OCI-LY7 (cell line): ENCODE results near the gene TUBAL3. TPM values are rescaled to one million over a fixed set of nuclear protein-coding genes. Genes with fewer than 3 reads are reported as not detected.

Experiments used
- Bru-seq: library from RNA; stranded (reverse); fragments of 400-500 nt; gene quantifications from one replicate; lab custom pipeline; 2021; lab: Mats Ljungman, UMichigan
- BruChase-seq, 2 experiments: library from RNA; stranded (reverse); fragments of 400-500 nt; gene quantifications; one replicate each; lab custom pipeline; 2021; lab: Mats Ljungman, UMichigan
- BruUV-seq: library from RNA; stranded (reverse); fragments of 400-500 nt; replicated peaks from 2 replicates; lab custom pipeline; 2021; lab: Mats Ljungman, UMichigan
- CTCF ChIA-PET: fragments of 300-600 bp; sonication (Branson Sonifier 250); formaldehyde crosslinking; loops from one replicate; lab custom pipeline; 2022; ENCODE audit warnings: antibody characterized with exemption; ENCODE audit not compliant: unreplicated experiment; lab: Charles Lee
- POLR2A ChIA-PET: fragments of 300-600 bp; sonication (Branson Sonifier 250); formaldehyde crosslinking; loops from one replicate; lab custom pipeline; 2022; ENCODE audit warnings: antibody characterized with exemption; lab: Charles Lee
- DNase-seq: peaks from one replicate; pipeline ENCODE4 v3.0.0-alpha.2; 2015; ENCODE audit warnings: low spot score
- H2AFZ ChIP-seq: fragments of 200-600 bp; sonication (generic), shearing (Covaris generic); 2 replicates; pipeline ENCODE4 v1.6.1; 2014; ENCODE audit warnings: mild to moderate bottlenecking, antibody characterized with exemption, low read length, moderate library complexity
- H3K27ac ChIP-seq: fragments of 200-600 bp; sonication (generic); 2 replicates; pipeline ENCODE4 v1.5.1; 2014; ENCODE audit warnings: mixed run types, low read depth, mild to moderate bottlenecking, moderate library complexity, low read length, inconsistent platforms; ENCODE audit not compliant: poor library complexity, severe bottlenecking
- H3K36me3 ChIP-seq: fragments of 200-600 bp; sonication (generic); 2 replicates; pipeline ENCODE4 v1.6.1; 2014; ENCODE audit warnings: mild to moderate bottlenecking, antibody characterized with exemption, low read length, moderate library complexity, mixed read lengths; ENCODE audit not compliant: insufficient read depth
- H3K4me1 ChIP-seq: fragments of 200-600 bp; sonication (generic); 2 replicates; pipeline ENCODE4 v1.5.1; 2014; ENCODE audit warnings: mild to moderate bottlenecking, low read length; ENCODE audit not compliant: insufficient read depth, poor library complexity, severe bottlenecking
- H3K4me2 ChIP-seq: fragments of 200-600 bp; sonication (generic); 2 replicates; pipeline ENCODE4 v1.6.1; 2014; ENCODE audit warnings: mild to moderate bottlenecking, low read length
- H3K4me3 ChIP-seq: fragments of 200-600 bp; sonication (generic); 2 replicates; pipeline ENCODE4 v1.5.1; 2014; ENCODE audit warnings: mild to moderate bottlenecking, low read depth, low read length; ENCODE audit not compliant: poor library complexity, severe bottlenecking
- H3K79me2 ChIP-seq: fragments of 200-600 bp; sonication (generic); 2 replicates; pipeline ENCODE4 v1.6.1; 2016; ENCODE audit warnings: low read depth, mild to moderate bottlenecking, low read length, moderate library complexity, mixed read lengths; ENCODE audit not compliant: insufficient read depth
- H3K9me2 ChIP-seq: fragments of 200-600 bp; sonication (generic); 2 replicates; pipeline ENCODE4 v1.6.1; 2016; ENCODE audit warnings: mild to moderate bottlenecking, low read length, mixed read lengths; ENCODE audit not compliant: insufficient read depth
- H3K9me3 ChIP-seq: fragments of 200-600 bp; sonication (generic); 2 replicates; pipeline ENCODE4 v1.6.1; 2014; ENCODE audit warnings: mild to moderate bottlenecking, mixed run types, low read length, mixed read lengths
- H4K20me1 ChIP-seq: fragments of 200-600 bp; sonication (generic); 2 replicates; pipeline ENCODE4 v1.6.1; 2014; ENCODE audit warnings: mild to moderate bottlenecking, antibody characterized with exemption, low read length, moderate library complexity, mixed read lengths; ENCODE audit not compliant: insufficient read depth
- CTCF ChIP-seq: fragments of 200-600 bp; sonication (generic); conservative IDR thresholded peaks from 2 replicates; pipeline ENCODE4 v1.5.1; 2014; ENCODE audit warnings: mild to moderate bottlenecking, antibody characterized with exemption, low read length, moderate library complexity, mixed read lengths
- EZH2phosphoT487 ChIP-seq: fragments of 200-600 bp; sonication (generic); IDR thresholded peaks from 2 replicates; pipeline ENCODE4 v1.6.1; 2018; ENCODE audit warnings: low read depth, borderline replicate concordance, mild to moderate bottlenecking, mixed run types, antibody characterized with exemption, low read length, moderate library complexity, mixed read lengths
- intact Hi-C: fragments of 100-400 bp; cut with micrococcal nuclease; formaldehyde crosslinking; loops from one replicate; pipeline ENCODE4 v1.10.0; 2022; ENCODE audit not compliant: unreplicated experiment
- long read RNA-seq: library from polyadenylated mRNA; stranded (forward); transcript quantifications from one replicate; pipeline ENCODE4 v2.0.0, GENCODE V29; 2022
- total RNA-seq, 2 experiments: library from RNA; depleted of rRNA in 1 of 2; stranded (reverse); fragments of >200 nt in 1 of 2; shearing (Covaris generic) in 1 of 2; gene quantifications; 2 replicates each; pipeline ENCODE4 v1.2.3, GENCODE V29; 2014 to 2022

The TUBAL3 gene
- total RNA-seq (2014; rRNA removed; shearing (Covaris generic)): not detected in 2 replicates
- not detected in 2 replicates for total RNA-seq (2022)
- not detected for Bru-seq, nascent RNA
- BruChase-seq, experiment 1, labeled RNA remaining after a 6-hour chase: not detected
- BruChase-seq, experiment 2, labeled RNA remaining after a 2-hour chase: not detected
- long read RNA-seq: 0 reads

GRCh38 chr10:5404208-5405041 lies at the start of gene TUBAL3:
Gene TUBAL3 (minus strand): TSS chr10:5404828. CDS start chr10:5404792, 36 bp downstream.
- no peaks in the 10 kb centered on the region for H3K36me3 ChIP-seq
- no peaks in the 10 kb centered on the region for H3K79me2 ChIP-seq
- BruUV-seq: no TSS peak
- CTCF ChIA-PET: no interaction called here
- DNase-seq: no peak
- no peaks in the 10 kb centered on the region for H3K4me1 ChIP-seq
- no peak within 1 kb of the TSS for H3K27ac ChIP-seq
- H3K9me2 ChIP-seq: no peaks in the 10 kb centered on the region
- no peaks in the 10 kb centered on the region for H4K20me1 ChIP-seq
- H3K9me3 ChIP-seq: peaks cover 19% of the 10 kb centered on the region; the same call in 1 of the 2 replicates
- no peak within 1 kb of the TSS for H3K4me3 ChIP-seq
- TF ChIP-seq EZH2phosphoT487 (no peak), CTCF (no peak)
- no peak within 1 kb of the TSS for H2AFZ ChIP-seq
- POLR2A ChIA-PET: interaction anchor here (0.6 to 0.7 kb wide), 2 partner anchors 259 to 455 kb away, joined by 3 read pairs; no protein-coding TSS in a partner anchor
- H3K4me2 ChIP-seq: no peak within 1 kb of the TSS
- intact Hi-C loops: no loop called here

GRCh38 chr10:5453749-5454489 lies 49.3 kb upstream of the TUBAL3 start:
- Histone ChIP-seq H3K27ac (no peak overlapping the region), H3K36me3 (peaks cover 74% of the 10 kb centered on the region), H3K9me2 (no peaks in the 10 kb centered on the region), H4K20me1 (no peaks in the 10 kb centered on the region), H3K4me2 (no peak overlapping the region), H3K9me3 (no peaks in the 10 kb centered on the region), H3K79me2 (peaks cover 24% of the 10 kb centered on the region; the same call in 1 of the 2 replicates), H3K4me1 (no peaks in the 10 kb centered on the region), H3K4me3 (no peak overlapping the region), H2AFZ (no peak overlapping the region)
- CTCF ChIA-PET: no interaction called here
- TF ChIP-seq EZH2phosphoT487: no peak
- TF ChIP-seq CTCF: no peak
- POLR2A ChIA-PET: interaction anchor here (1.2 kb wide), 1 partner anchor 43 kb away, joined by 5 read pairs; no protein-coding TSS in a partner anchor
- intact Hi-C loops: no loop called here
- no peak for DNase-seq
- no TSS peak for BruUV-seq
